Glomerular visceral epithelial cell (primary cell): ENCODE results near the gene TBC1D10B.
A peak's percentile ranks its signal among the peaks of the same experiment; 100 is the strongest.

ENCODE experiments used
- DNase-seq: peaks from one replicate; pipeline ENCODE4 v3.0.0-alpha.2; 2016; ENCODE audit errors: extremely low spot score

TBC1D10B gene, protein sequence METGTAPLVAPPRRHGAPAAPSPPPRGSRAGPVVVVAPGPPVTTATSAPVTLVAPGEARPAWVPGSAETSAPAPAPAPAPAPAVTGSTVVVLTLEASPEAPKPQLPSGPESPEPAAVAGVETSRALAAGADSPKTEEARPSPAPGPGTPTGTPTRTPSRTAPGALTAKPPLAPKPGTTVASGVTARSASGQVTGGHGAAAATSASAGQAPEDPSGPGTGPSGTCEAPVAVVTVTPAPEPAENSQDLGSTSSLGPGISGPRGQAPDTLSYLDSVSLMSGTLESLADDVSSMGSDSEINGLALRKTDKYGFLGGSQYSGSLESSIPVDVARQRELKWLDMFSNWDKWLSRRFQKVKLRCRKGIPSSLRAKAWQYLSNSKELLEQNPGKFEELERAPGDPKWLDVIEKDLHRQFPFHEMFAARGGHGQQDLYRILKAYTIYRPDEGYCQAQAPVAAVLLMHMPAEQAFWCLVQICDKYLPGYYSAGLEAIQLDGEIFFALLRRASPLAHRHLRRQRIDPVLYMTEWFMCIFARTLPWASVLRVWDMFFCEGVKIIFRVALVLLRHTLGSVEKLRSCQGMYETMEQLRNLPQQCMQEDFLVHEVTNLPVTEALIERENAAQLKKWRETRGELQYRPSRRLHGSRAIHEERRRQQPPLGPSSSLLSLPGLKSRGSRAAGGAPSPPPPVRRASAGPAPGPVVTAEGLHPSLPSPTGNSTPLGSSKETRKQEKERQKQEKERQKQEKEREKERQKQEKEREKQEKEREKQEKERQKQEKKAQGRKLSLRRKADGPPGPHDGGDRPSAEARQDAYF

DNA sequence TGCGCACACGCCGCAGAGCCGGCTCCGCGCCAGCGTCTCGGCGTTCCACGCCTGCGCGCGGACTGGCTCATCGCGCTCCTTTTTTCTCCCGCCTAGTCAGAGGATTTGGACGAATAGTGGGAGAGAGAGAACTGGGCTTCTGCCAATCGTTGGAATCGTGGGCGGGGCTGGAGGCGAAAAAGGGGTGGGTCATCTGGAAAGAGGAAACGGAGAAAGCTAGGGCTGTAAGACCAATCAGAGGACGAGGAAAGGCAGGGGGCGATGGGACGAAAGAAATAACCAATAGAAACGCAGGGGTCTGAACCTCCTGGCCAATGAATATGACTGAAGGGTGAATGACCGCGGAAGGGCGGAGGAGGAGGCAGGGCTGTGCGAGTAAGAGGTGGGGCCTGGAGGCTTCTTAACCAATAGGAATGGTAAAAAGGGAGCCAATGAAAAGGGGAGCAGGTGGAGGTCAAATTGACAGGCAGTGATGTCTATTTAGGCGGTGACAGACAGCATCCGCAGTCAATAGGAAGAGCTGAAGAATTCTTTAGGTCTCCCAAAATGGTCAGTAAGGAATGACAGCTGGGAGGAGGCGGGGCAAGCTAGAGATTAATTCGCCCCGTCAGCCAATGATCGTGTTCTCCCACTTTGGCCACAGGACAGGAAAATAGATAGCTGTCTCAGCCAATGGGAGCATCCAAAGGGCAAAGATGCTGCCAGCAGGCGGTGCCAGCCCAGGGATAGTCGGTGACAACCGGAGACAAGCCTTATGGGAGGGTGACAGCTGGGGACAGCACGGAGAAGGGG, at the start of gene TBC1D10B:
TSS of gene TBC1D10B (minus strand) at position 39 of the 792 bp plus-strand sequence. CDS start 311 bp downstream, outside the sequence.
- peak; percentile 100 for DNase-seq

DNA sequence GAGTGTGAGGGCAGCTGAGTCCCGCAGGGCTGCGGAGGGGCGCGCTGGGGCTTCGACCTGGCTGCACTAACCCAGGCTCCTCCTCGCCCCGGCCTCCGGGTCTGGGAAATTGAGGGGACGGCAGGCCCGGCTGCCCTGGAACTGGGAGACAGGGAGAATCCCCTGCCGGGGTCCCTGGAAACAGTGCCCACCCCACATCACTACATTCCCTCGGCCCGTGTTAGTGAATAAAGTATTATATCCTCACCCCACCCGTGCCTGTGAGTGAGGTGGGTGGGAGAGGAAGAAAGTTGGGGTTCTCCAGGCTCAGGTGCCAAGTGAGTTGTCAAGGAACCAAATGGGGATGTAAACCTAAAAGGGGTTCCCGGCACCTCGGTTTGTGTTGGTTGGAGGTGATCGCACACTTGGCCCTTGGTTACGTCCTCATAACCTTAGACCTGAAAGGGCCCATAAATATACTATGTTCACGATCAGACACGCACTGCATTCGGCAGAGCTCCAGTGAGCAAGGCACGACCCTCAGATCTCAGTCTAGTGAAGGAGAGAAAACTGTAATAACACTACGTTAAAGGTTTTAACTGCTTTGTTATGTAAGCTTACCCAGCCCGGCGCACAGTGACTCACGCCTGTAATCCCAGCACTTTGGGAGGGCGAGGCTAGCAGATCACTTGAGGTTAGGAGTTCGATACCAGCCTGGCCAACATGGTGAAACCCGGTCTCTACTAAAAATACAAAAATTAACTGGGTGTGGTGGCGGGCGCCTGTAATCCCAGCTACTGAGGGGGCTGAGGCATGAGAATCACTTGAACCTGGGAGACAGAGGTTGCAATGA, 48.3 kb upstream of the TBC1D10B start:
- DNase-seq: no peak

DNA sequence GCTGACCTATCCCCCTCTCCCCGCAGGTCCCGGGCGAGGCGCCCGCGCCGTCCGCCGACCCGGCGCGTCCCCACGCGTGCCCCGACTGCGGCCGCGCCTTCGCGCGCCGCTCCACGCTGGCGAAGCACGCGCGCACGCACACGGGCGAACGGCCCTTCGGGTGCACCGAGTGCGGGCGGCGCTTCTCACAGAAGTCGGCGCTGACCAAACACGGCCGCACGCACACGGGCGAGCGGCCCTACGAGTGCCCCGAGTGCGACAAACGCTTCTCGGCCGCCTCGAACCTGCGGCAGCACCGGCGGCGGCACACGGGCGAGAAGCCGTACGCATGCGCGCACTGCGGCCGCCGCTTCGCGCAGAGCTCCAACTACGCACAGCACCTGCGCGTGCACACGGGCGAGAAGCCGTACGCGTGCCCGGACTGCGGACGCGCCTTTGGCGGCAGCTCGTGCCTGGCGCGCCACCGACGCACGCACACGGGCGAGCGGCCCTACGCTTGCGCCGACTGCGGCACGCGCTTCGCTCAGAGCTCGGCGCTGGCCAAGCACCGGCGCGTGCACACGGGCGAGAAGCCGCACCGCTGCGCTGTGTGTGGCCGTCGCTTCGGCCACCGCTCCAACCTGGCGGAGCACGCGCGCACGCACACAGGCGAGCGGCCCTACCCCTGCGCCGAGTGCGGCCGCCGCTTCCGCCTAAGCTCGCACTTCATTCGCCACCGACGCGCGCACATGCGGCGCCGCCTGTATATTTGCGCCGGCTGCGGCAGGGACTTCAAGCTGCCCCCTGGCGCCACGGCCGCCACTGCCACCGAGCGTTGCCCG, 47.4 kb upstream of the TBC1D10B start:
- no peak for DNase-seq

DNA sequence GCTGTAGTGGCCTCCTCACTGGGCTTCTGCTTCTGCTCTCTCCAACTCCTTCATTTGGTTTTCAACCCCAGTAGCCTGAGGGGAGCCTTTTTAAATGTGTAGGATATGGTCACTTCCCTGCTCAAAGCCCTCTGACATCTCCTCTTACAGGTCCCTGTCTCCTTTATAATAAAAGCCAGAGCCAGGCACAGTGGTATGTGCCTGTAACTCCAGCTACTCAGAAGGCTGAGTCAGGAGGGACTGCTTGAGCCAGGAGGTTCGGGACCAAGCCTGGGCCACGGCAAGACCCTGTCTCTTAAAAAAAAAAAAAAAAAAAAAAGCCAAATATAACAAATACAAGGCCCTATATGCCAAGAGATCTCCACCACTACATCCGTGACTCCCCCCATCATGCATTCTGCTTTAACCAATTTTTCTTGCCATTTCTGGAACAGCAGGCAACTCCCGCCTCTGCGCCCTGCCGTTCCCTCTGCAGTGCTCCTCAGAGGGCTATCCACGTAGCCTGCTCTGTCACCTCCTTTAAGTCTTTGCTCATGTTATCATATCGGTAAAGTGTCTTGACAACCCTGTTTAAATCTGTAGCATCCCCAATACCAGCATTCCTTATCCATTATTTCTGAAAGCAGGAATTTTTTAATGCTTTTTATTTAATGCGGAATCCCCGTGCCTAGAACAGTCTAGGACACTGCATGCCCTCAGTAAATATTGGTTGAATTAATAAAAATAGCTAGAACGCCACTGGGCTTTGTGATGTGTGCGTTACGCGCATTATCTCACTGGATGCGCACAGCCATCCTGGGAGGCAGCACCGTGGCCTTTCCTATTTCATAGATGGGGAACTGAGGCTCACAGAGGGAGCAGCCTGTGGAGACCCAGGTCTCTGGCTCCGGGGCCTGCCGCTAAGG, 46.6 kb upstream of the TBC1D10B start:
- DNase-seq: no peak

DNA sequence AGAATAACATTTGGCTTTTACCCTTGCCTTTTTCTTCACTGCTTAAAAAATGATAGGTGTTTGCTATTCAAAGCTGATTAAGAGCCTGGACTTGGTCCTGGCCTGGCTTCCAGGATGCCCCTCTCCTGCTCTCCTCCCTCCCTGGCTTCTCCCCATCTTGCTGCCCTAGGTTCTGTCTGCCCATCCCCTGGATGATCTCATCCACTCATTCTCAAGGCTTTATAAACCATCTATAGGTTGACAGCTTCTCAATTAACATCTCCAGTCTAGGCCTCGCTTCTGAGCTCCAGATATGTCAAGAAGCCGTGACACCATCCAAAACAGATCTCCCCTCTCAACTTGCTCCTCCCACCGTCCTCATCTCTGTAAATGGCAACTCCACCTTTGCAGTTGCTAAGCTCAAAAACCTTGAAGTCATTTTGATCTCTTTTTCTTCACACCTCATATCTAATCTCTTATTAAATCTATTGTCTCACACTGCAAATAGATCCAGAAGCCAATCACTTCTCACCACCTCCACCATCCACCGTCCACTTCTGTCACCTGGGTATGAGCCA, 45.8 kb upstream of the TBC1D10B start:
- no peak for DNase-seq

DNA sequence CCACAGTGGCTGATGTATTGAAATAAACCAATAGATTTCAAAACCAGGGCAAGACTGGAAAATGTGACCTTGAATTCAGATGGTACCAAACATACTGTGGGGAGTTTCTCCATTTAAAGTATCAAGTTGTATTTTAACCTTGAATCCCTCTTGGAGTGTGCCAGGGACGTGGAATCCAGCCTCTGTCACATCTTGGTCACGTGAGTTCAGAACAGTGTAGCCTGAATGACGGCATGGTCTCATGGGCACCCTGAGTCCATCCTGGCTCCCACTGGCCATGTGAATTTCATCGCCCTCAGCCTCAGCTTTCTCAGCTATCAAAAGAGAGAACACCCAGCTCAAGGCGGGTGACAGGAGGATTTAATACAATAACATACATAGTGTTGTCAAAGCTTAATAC, 43.9 kb upstream of the TBC1D10B start:
- DNase-seq: no peak

DNA sequence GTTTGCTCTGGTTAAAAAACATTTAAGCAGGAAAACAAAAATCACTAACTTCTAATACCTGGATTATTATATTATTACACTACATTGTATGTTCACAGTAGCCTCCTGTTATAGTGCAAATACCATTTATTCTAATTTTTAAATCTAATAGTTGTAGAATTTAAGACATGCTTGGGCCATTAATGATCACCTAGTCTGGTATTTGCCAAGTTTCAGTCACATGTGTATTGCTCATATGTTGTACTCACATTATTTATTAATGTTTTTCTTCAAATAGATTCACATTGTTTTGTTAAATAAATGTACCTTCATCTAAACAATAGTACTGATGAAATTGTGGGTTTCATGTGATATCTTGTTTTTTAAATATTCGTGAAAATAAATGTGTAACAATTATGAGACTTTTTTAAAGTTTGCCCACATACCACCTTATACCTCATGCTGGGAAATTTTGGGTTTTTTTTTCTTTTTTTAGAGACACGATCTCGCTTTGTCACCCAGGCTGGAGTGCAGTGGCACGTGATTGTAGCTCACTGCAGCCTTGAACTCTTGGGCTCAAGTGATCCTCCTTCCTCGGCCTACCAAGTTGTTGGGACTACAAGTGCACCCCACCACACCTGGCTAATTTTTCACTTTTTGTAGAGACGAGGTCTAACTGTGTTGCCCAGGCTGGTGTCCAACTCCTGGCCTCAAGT, 43.0 kb upstream of the TBC1D10B start:
- no peak for DNase-seq

DNA sequence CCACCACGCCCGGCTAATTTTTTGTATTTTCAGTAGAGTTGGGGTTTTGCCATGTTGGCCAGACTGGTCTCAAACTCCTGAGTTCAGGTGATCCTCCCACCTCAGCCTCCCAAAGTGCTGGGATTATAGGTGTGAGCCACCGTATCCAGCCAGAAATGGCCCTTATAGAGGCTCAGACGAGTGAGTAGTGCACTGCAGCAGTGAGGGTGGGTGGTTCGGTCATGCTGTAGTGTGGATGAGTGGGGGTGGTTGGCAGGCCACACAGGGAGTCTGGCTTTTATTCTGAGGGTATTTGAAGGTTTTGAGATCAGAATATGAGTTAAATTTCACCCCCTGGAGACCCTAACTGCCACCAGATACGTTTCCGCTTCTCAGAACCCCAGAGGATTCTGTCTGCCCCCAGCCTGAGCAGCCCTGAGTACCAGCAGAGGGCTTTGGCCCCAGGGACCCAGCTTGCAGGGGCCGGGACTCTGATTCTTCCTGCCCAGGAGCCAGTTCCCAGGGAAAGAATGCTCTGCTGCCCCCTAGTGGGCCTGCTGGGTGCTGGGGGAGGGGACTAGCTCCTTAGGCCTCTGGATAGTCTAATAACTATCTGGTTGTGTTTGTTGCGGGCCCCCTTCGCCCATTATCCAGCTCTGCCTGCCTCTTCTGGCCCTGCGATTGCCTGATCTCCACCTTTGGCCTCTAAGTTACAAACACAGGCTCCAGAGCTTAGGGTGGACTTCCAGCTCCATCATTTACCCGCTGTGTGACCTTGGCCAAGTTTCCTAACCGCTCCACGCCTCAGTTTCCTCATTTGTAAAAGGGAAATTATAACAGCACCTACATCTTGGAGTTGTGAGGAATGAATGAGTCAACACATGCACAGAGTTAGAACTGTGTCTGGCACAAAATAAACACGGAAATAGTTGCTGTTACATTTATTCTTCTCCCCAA, 39.1 kb upstream of the TBC1D10B start:
- peak; percentile 88 for DNase-seq

DNA sequence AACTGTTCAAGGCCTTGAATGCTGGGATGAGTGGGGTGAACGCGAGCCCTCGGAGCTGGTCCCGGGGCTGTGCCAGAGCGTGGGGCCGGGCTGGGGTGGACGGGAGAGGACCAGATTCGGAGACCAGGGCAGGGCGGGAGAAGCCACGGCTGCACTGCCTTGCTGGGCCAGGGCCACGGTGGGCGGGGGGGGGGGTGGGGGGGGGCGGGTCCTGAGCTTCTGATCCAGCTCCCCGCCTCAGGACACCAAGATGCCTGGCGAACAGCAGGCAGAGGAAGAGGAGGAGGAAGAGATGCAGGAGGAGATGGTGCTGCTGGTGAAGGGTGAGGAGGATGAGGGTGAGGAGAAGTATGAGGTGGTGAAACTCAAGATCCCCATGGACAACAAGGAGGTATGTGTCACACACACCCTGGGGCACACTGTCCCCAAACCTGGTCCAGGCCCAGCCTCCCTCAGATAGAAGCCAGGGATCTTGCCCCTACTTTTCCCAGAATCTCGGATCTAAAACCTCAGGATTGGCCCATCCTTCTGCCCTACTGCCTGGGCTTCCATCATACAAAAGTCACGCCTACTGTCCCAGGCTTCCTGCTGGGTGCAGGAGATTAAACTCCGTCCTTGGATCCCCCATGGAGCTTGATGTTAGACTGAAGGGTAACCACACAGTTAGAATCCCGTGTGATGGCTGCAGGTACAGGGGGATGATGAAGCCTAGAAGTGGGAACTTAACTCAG, 37.7 kb upstream of the TBC1D10B start:
- DNase-seq: no peak

DNA sequence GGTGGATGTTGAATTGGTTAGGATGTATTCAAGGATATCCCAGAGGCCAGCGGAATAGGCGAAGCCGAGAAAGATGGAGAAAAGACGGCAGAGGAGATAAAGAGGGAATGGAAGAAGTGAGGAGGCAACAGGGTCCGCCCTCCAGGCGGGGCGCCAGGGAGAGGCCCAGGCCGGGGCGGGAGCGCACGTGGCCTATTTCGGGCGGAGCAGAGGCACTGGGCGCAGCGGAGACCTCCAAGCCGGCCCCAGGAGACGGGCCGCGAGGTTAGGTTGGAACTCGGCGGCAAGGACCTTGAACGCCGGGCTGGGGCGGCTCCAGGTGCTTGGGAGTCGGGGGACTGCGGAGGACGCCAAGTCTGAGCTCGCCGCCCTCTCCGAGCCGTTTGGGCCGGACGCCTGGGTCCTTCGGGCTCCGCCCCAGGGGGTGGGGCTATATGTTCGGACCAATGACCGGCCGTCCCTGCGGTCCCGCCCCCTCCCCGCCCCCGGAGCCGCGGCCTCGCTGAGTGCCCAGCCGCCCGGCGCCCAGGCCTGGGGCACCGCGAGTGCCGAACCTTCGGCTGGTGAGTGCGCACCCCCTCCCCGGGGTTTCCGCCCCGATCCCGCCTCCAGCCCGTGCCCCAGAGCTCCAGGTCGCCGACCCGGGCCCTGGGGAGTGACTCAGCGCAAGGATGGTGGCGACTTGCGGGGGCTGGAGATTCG, 37.0 kb upstream of the TBC1D10B start, which contains the start of gene ZNF771:
TSS of gene ZNF771 (plus strand) at position 505 of the 702 bp plus-strand sequence. CDS start 448 bp downstream, outside the sequence.
- DNase-seq: peak; percentile 84

DNA sequence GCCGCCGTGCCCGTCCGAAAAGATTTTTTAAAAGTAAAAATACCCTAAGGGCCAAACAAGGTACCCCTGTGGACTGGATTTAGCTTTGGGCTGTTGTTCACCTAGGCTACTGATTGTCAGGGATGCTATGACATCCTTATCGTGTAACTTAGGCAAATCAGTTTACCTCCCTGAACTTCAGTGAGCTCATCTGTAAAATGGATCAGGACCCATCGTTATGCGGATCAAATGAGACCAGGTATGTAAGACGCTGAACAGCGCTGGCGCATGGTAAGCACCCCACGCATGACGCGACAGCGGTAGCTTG, 36.5 kb upstream of the TBC1D10B start:
- no peak for DNase-seq

DNA sequence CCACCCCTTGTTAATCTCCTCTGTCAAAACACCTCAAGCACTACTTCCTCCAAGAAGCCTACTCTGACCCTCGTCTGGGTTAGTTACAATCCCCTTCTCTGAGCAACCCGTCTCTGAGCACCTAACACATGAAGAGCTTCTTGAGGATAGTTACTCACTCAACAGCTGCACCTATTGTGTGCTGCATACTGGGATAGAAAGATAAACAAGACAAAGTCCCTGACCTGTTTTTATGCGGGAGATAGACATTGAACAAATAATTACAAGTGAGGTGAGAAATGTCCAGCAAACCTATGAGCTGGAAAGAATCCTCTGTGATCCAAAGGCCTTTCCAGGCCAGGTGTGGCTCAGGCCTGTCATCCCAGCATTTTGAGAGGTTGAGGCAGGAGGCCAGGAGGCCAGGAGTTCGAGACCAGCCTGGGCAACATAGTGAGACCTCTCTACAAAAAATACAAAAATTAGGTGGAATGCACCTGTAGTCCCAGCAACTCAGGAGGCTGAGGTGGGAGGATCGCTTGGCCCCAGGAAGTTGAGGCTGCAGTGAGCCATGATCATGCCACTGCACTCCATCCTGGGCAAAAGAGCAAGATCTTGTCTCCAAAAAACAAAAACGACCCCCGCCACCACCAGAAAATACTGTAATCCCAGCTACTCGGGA, 31.6 kb upstream of the TBC1D10B start:
- no peak for DNase-seq

DNA sequence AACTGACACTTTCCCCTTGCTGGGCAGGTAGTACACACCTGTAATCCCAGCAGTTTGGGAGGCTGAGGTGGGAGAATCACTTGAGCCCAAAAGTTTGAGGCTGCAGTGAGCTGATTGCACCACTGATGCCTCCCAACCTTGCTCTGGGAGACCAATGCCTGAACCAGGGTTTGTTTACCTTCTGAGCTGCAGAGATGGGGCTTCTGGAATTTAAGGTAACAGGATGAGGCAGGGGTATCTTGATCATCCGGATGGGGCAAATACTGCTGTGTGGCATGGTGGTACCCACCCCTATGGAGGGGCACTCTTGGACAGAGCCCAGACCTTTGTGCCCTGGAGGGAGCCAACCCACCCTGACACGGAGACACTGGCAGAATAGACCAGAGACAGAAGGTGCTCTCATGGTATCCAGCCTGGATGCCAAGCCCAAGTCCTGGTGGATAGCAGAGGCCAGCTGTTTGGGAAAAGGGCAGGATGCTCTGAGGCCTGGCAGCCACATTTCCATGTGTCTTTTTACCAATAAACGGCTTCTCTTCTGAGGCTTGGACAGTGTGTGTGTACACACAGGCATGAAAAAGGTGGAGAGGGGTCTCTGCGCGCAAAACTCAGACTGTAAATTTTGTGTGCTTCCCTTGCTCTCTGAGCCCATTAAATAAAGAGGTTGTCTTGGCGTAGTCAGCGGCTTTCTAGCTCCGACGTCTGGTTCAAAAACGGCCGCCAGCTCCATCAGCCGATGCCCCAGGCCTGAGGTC, 29.3 kb upstream of the TBC1D10B start:
- DNase-seq: no peak

DNA sequence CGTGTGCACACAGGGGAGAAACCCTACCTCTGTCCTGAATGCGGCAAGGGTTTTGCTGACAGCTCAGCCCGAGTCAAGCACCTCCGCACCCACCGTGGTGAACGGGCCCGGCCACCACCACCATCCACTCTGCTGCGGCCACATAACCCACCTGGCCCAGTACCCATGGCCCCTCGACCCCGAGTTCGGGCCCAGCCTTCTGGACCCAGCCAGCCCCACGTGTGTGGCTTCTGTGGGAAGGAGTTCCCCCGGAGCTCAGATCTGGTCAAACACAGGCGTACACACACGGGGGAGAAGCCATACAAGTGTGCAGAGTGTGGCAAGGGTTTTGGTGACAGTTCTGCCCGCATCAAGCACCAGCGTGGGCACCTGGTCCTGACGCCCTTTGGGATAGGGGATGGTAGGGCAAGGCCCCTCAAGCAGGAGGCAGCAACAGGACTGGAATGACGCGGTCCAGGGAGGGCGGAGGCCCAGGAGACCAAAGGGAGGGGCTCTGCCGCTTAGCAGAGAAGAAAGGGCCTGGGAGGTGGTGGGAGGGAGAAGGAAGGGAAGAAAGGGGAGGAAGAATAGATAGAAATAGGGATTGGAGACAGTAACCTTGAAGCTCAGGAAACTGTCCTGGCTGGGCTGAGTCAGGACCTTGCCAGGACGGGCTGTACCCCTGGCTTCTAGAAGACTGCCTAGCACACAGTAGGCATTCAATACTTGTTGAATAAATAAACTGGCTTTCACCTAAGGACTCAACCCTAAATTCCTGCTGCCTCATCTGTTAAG, 28.6 kb upstream of the TBC1D10B start:
- no peak for DNase-seq
